AG10803 (cell line): ENCODE measurements around the gene OR1S2.
"Not testable (repeated sequence)": the region's sequence is repeated elsewhere in the genome, so short reads cannot be mapped to it uniquely, and the experiment has no call there.

Experiments
- DNase-seq: peaks from one replicate; pipeline ENCODE4 v3.0.0; 2010; ENCODE audit warnings: low read depth
- H3K4me3 ChIP-seq: 2 replicates; pipeline ENCODE4 v1.5.1; 2011; ENCODE audit warnings: mild to moderate bottlenecking, low read length, control low read depth
- TF ChIP-seq, protein P1 (sequence below): conservative IDR thresholded peaks from 2 replicates; pipeline ENCODE4 v1.5.1; 2011; ENCODE audit warnings: mild to moderate bottlenecking, low read length, control low read depth, inconsistent platforms

The OR1S2 gene, protein sequence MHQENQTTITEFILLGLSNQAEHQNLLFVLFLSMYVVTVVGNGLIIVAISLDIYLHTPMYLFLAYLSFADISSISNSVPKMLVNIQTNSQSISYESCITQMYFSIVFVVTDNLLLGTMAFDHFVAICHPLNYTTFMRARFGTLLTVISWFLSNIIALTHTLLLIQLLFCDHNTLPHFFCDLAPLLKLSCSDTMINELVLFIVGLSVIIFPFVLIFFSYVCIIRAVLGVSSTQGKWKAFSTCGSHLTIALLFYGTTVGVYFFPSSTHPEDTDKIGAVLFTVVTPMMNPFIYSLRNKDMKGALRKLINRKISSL

DNA sequence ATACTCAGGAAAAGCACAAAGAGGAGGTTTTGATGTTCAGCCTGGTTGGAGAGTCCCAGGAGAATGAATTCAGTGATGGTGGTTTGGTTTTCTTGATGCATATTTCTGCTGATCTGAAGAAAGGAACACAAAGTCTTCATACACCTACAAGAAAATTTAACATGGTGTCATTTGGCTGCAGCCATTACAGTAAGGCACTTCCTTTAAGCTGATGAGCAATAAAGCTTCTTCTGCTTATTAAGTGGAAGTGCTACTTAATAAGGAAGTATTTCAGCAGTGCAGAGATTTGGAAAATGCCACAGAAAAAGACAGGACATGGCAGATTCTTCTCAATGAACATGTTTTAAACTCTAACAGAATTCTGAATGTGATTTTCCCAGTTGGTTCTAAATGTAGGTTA is at the start of gene OR1S2:
OR1S2 (minus strand) TSS at position 101 of the 400 bp plus-strand sequence; CDS start at position 101, 0 bp downstream.
- H3K4me3 ChIP-seq: no peak within 1 kb of the TSS
- TF ChIP-seq, protein P1, sequence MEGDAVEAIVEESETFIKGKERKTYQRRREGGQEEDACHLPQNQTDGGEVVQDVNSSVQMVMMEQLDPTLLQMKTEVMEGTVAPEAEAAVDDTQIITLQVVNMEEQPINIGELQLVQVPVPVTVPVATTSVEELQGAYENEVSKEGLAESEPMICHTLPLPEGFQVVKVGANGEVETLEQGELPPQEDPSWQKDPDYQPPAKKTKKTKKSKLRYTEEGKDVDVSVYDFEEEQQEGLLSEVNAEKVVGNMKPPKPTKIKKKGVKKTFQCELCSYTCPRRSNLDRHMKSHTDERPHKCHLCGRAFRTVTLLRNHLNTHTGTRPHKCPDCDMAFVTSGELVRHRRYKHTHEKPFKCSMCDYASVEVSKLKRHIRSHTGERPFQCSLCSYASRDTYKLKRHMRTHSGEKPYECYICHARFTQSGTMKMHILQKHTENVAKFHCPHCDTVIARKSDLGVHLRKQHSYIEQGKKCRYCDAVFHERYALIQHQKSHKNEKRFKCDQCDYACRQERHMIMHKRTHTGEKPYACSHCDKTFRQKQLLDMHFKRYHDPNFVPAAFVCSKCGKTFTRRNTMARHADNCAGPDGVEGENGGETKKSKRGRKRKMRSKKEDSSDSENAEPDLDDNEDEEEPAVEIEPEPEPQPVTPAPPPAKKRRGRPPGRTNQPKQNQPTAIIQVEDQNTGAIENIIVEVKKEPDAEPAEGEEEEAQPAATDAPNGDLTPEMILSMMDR: no peak
- DNase-seq: no peak

DNA sequence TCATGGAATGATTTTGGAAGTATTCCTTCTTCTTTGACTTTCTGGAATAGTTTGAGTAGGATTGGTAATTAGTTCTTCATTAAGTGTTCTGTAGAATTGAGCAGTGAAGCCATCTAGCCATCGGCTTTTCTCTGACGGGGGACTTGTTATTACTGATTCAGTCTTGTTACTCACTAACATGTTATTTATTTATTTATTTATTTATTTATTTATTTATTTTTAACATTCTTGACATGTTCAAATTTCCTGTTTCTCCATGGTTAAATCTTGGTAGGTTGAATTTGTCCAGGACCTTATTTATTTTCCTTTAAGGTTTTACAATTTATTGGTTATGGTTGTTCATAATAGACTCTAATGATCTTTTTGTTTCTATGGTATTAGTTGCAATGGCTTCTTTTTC is 40.0 kb upstream of the OR1S2 start:
- no peak for DNase-seq
- H3K4me3 ChIP-seq: no peak overlapping the region
- TF ChIP-seq, protein P1: no peak

DNA sequence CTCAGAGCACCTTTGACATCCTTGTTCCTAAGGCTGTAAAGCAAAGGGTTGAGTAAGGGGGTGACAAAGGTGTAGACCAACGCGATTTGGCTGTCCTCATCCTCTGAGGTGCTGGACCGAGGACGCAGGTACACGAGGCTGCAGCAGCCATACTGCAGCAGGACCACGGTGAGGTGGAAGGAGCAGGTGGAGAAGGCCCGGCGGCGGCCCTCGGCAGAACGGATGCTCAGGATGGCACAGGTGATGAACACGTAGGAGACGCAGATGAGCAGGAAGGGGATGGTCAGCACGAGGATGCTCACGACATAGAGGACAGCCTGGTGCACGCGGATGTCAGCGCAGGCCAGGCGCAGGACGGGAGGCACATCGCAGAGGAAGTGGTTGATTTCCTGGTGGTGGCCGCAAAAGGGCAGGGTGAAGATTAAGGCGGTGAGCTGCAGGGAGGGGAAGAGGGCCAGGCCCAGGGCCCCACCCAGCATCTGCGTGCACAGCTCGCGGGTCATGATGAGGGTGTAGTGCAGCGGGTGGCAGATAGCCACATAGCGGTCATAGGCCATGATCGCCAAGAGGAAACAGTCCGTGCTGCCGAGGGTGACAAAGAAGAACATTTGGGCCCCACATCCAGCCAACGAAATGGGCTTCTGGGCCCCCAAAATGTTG is 24.1 kb upstream of the OR1S2 start:
- no peak overlapping the region for H3K4me3 ChIP-seq
- no peak for DNase-seq
- TF ChIP-seq, protein P1: no peak

DNA sequence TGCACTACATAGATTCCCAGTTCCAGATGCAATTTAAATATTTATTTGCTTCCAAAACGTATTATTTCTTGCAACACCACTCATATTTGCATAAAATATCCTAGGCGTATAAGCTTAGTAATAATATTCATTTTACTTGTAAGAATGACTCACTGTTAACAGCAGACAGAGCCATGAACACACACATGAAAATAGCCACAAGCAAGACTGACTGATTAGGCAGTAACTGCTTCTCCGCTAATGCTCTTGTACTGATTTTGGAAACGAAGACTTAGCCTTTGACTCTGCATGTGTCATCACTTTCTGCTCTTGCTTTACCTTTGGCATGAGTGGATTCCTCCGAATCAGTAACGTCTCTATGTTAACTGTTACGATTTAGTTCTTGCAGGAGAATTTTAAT is 18.8 kb upstream of the OR1S2 start:
- no peak for DNase-seq
- H3K4me3 ChIP-seq: no peak overlapping the region
- TF ChIP-seq, protein P1: no peak

DNA sequence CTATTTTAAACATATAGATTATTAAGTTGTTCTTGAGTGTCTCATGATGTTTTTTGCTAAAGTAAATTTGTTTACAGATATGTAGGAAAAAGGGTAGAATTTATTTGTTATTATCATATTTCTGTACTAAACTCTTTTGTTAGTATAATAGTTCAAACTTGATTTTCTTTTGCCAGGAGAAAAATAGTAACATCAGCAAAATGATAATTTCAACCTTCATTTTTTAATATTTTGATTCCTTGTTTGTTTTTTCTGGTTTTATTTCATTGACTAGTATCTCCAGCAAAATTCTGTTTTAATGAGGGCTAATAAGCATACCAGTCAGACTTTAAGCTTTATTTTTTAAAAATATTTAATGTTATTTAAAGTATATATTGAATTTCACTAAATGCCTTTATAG is 12.5 kb upstream of the OR1S2 start:
- TF ChIP-seq, protein P1: no peak

DNA sequence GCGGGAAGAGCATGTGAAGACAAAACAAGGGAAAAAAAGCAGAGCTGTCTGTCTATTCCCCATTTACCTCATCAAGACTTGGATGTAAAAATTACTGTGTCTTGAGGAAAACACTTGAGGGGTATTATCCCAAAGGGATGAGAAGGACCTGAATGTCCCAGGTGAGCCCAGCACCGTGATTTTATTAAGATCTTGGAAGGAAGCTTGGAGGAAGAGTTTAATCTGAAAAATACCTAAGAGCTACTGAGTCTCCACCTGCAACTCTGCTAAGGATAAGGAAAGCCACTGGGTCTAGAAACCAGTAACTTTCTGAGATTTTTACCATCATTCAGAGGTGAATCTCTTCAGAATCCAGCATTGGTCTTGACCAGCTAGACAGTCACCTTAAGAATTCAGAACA is 8.5 kb upstream of the OR1S2 start, which contains the start of gene OR1S1:
OR1S1 (plus strand) TSS at position 301 of the 400 bp plus-strand sequence.
- H3K4me3 ChIP-seq, DNase-seq: not testable (repeated sequence)

More for the DNA sequence above, 12.5 kb upstream of the OR1S2 start:
- H3K4me3 ChIP-seq: no peak overlapping the region
- DNase-seq: no peak

DNA sequence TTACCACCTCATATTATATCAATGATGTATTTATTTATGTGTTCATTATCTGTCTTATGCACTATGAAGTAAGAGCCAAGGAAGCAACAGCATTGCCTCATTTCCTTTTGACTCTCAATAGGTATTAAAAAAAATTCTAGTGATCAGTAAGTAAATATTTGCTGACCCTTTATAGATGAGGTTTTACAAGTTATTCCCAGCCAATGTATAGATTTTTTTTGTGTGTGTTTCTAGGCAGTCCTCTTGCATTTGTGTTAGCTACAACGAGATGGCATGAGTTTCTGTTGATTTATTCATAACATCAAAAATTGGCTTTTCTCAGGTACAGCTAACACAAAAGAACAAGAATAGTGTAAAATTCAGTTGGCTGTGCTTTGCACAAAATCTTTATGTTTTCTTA is 4.7 kb downstream of the OR1S2 start:
- TF ChIP-seq, protein P1: no peak
- H3K4me3 ChIP-seq: no peak overlapping the region
- no peak for DNase-seq
